WTC11 (cell line): ENCODE data around the gene SLC24A4. TPM values are rescaled to one million over a fixed set of nuclear protein-coding genes. Genes with fewer than 3 reads are reported as not detected.

ENCODE experiments used
- ATAC-seq: fragments of 200-7000 bp; cut with Tn5 transposase; 2 replicates; pipeline ENCODE4 v1.10.0; 2021; ENCODE audit warnings: mild to moderate bottlenecking, moderate library complexity
- CTCF ChIA-PET: fragments of 300-600 bp; sonication (Branson Sonifier 250); formaldehyde crosslinking; loops from one replicate; lab custom pipeline; 2021; ENCODE audit warnings: antibody characterized with exemption; lab: Charles Lee
- POLR2A ChIA-PET: fragments of 350-600 bp; sonication (Branson Sonifier 250); formaldehyde crosslinking; loops from one replicate; lab custom pipeline; 2021; ENCODE audit warnings: antibody characterized with exemption; lab: Charles Lee
- DNase-seq: peaks from one replicate; pipeline ENCODE4 v3.0.0; 2021; ENCODE audit warnings: low spot score
- H3K27ac Mint-ChIP-seq: 2 replicates; pipeline ENCODE4 v1.8.0; 2021; ENCODE audit warnings: mixed read lengths
- H3K27me3 Mint-ChIP-seq: 2 replicates; pipeline ENCODE4 v1.8.0; 2021; ENCODE audit warnings: low read depth, mild to moderate bottlenecking, moderate library complexity, mixed read lengths
- H3K36me3 Mint-ChIP-seq: 2 replicates; pipeline ENCODE4 v1.8.0; 2021; ENCODE audit warnings: mixed read lengths
- H3K4me1 Mint-ChIP-seq: 2 replicates; pipeline ENCODE4 v1.8.0; 2022; ENCODE audit warnings: mixed read lengths
- H3K4me3 Mint-ChIP-seq: 2 replicates; pipeline ENCODE4 v1.8.0; 2021; ENCODE audit warnings: mild to moderate bottlenecking, moderate library complexity, mixed read lengths
- H3K9me3 Mint-ChIP-seq: 2 replicates; pipeline ENCODE4 v1.8.0; 2021; ENCODE audit warnings: mixed read lengths
- ATF6 ChIP-seq: sonication (generic); formaldehyde crosslinking; IDR thresholded peaks from 2 replicates; pipeline ENCODE4 v1.8.1; 2023; ENCODE audit warnings: mild to moderate bottlenecking, missing genetic modification reagents
- CREB1 ChIP-seq: sonication (generic); formaldehyde crosslinking; IDR thresholded peaks from 2 replicates; pipeline ENCODE4 v1.8.0; 2023; ENCODE audit warnings: mild to moderate bottlenecking, missing genetic modification reagents
- CREM ChIP-seq: sonication (generic); formaldehyde crosslinking; IDR thresholded peaks from 2 replicates; pipeline ENCODE4 v1.8.1; 2022; ENCODE audit warnings: mild to moderate bottlenecking, missing genetic modification reagents, moderate library complexity
- ELF4 ChIP-seq: sonication (generic); formaldehyde crosslinking; IDR thresholded peaks from 2 replicates; pipeline ENCODE4 v1.8.1; 2022; ENCODE audit warnings: low read depth, mild to moderate bottlenecking, moderate library complexity, missing genetic modification reagents
- ETV6 ChIP-seq: sonication (generic); formaldehyde crosslinking; IDR thresholded peaks from 2 replicates; pipeline ENCODE4 v1.8.1; 2022; ENCODE audit warnings: mild to moderate bottlenecking, missing genetic modification reagents
- FOXJ3 ChIP-seq: sonication (generic); formaldehyde crosslinking; IDR thresholded peaks from 2 replicates; pipeline ENCODE4 v1.9.0; 2021; ENCODE audit warnings: missing genetic modification reagents, mild to moderate bottlenecking, borderline replicate concordance
- GRHL2 ChIP-seq: fragments of 250-450 bp; sonication (Bioruptor Pico); IDR thresholded peaks from 2 replicates; pipeline ENCODE4 v1.8.0; 2022; ENCODE audit warnings: mild to moderate bottlenecking, moderate library complexity; ENCODE audit not compliant: insufficient replicate concordance, severe bottlenecking
- GTF2I ChIP-seq: fragments of 250-450 bp; sonication (Bioruptor Pico); conservative IDR thresholded peaks from 2 replicates; pipeline ENCODE4 v1.4.0; 2021; ENCODE audit warnings: mild to moderate bottlenecking
- MYBL2 ChIP-seq: sonication (generic); formaldehyde crosslinking; IDR thresholded peaks from 2 replicates; pipeline ENCODE4 v1.8.1; 2023; ENCODE audit warnings: mild to moderate bottlenecking, moderate library complexity, missing genetic modification reagents
- NFATC4 ChIP-seq: fragments of 250-450 bp; sonication (Bioruptor Pico); IDR thresholded peaks from 2 replicates; pipeline ENCODE4 v1.9.0; 2021; ENCODE audit warnings: mild to moderate bottlenecking
- NFE2L1 ChIP-seq: sonication (generic); formaldehyde crosslinking; IDR thresholded peaks from 2 replicates; pipeline ENCODE4 v1.8.1; 2023; ENCODE audit warnings: missing genetic modification reagents
- PRDM15 ChIP-seq: sonication (generic); formaldehyde crosslinking; IDR thresholded peaks from 2 replicates; pipeline ENCODE4 v1.8.0; 2022; ENCODE audit warnings: missing genetic modification reagents
- SP1 ChIP-seq: sonication (generic); formaldehyde crosslinking; conservative IDR thresholded peaks from 2 replicates; pipeline ENCODE4 v1.8.1; 2022; ENCODE audit warnings: missing genetic modification reagents
- TEAD1 ChIP-seq: sonication (generic); formaldehyde crosslinking; IDR thresholded peaks from 2 replicates; pipeline ENCODE4 v1.8.0; 2022; ENCODE audit warnings: mild to moderate bottlenecking, missing genetic modification reagents
- ZBTB43 ChIP-seq: sonication (generic); formaldehyde crosslinking; IDR thresholded peaks from 2 replicates; pipeline ENCODE4 v1.8.1; 2023; ENCODE audit warnings: mild to moderate bottlenecking, missing genetic modification reagents
- ZNF138 ChIP-seq: sonication (generic); formaldehyde crosslinking; conservative IDR thresholded peaks from 2 replicates; pipeline ENCODE4 v1.8.1; 2022; ENCODE audit warnings: mild to moderate bottlenecking, moderate library complexity, missing genetic modification reagents
- ZNF416 ChIP-seq: fragments of 250-450 bp; sonication (Bioruptor Pico); IDR thresholded peaks from 2 replicates; pipeline ENCODE4 v1.9.0; 2021; ENCODE audit warnings: mild to moderate bottlenecking, inconsistent platforms
- ZNF512 ChIP-seq: sonication (generic); formaldehyde crosslinking; IDR thresholded peaks from 2 replicates; pipeline ENCODE4 v1.8.1; 2022; ENCODE audit warnings: missing genetic modification reagents, borderline replicate concordance
- total RNA-seq: library from RNA; stranded (reverse); gene quantifications from 3 replicates; pipeline ENCODE4 v1.2.3, GENCODE V29; 2021

Gene SLC24A4
- total RNA-seq, 1 experiment from 2014 or later: 0.90 TPM

GRCh38 chr14:92340071-92340470 lies 17.1 kb downstream of the SLC24A4 start (continued):
- TF ChIP-seq ZNF138: no peak
- TF ChIP-seq ZNF416 (CRISPR knock-in tag): no peak
- TF ChIP-seq ATF6 (CRISPR knock-in tag): no peak
- TF ChIP-seq CREB1 (CRISPR knock-in tag): no peak
- no peak for TF ChIP-seq MYBL2
- no peak for TF ChIP-seq SP1 (CRISPR knock-in tag)
- TF ChIP-seq PRDM15 (CRISPR knock-in tag): no peak
- TF ChIP-seq TEAD1: no peak
- TF ChIP-seq NFATC4 (CRISPR knock-in tag): no peak
- TF ChIP-seq, all 79 proteins: peak for 0

GRCh38 chr14:92340931-92341330 lies 18.0 kb downstream of the SLC24A4 start:
- no peak overlapping the region for H3K4me3 Mint-ChIP-seq
- TF ChIP-seq FOXJ3: no peak
- no peak for TF ChIP-seq GRHL2
- no peak for TF ChIP-seq ZNF512 (CRISPR knock-in tag)
- TF ChIP-seq ZBTB43 (CRISPR knock-in tag): no peak
- no peak for TF ChIP-seq ETV6 (CRISPR knock-in tag)
- no peak for TF ChIP-seq ELF4 (CRISPR knock-in tag)
- no peak for TF ChIP-seq CREM
- TF ChIP-seq CREB1 (CRISPR knock-in tag): no peak
- TF ChIP-seq GTF2I (CRISPR knock-in tag): no peak
- TF ChIP-seq NFE2L1: no peak
- TF ChIP-seq, all 79 proteins: peak for 0
- H3K27ac Mint-ChIP-seq: no peak overlapping the region
- H3K9me3 Mint-ChIP-seq: peaks cover 7% of the 10 kb centered on the region
- no peaks in the 10 kb centered on the region for H3K27me3 Mint-ChIP-seq
- ChIA-PET CTCF (interaction anchor here (1.5 kb wide), 1 partner anchor 11 kb away, joined by 4 read pairs; no protein-coding TSS in a partner anchor), POLR2A (no interaction called here)
- DNase-seq: no peak
- H3K4me1 Mint-ChIP-seq: peaks cover 7% of the 10 kb centered on the region; the same call in 1 of the 2 replicates
- no peaks in the 10 kb centered on the region for H3K36me3 Mint-ChIP-seq
- no peak for ATAC-seq
